CD4-positive, alpha-beta T cell treated with Interleukin-15 for 1 hour (primary cell): ENCODE measurements around the gene SLC26A6.
A peak's percentile ranks its signal among the peaks of the same experiment; 100 is the strongest.

Source experiments
- DNase-seq: peaks from one replicate; pipeline ENCODE4 v3.0.0-alpha.2; 2020

The SLC26A6 gene

DNA sequence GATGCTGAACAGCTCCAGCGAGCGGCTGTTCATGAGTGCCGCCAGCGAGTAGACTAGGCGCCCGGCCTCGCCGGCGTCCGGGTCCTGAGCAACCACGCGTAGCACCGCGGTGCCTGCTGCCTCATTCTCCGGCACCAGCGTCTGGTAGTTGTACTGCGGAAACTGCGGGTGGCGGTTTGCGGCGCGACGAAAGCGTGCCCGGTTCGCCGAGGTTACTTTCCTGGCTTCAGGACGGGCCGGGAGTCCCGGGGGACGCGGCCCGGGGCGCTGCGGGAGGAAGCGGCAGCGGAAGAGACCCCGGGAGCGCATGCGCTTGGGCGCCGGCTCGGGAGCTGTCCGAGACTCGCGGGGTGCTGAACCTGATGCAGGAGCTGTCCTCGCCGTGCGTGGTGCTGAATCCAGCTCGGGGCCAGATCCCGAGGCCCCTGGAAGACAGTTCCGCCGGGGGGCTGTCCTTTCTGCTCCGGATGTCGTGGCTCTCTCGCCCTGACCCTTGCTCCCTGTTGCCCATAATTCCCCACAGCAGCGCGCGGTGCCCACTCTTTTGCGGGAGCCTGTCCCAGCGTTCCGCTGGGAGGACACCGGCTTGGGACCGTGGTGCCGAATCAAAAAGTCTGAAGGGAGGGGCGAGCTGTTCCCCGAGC lies 26.4 kb upstream of the SLC26A6 start:
- DNase-seq: peak; percentile 59

DNA sequence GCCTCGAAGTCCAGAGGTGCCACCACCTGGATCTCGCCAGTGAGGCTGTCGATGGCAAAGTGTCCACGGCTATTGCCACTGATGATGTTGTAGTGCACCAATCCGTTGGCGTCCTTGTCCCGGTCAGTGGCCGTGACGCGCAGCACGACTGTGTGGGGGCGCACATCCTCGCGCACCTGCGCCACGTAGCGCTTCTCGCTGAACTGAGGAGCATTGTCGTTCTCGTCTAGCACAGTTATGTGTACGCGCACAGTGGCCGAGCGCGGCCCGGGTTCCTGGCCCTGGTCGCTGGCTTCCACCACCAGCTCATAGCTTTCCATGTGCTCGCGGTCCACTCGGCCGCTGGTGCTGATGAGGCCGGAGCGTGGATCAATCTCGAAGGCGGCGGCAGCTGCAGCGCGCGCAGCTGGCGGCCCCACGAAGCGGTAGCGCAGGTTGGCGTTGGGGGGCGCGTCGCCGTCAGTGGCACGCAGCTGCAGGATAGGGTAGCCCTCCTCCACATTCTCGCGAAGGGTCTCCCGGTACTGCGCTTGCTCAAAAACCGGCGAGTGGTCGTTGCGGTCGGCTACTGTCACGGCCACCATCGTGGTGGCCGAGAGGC lies 25.6 kb upstream of the SLC26A6 start:
- DNase-seq: no peak

DNA sequence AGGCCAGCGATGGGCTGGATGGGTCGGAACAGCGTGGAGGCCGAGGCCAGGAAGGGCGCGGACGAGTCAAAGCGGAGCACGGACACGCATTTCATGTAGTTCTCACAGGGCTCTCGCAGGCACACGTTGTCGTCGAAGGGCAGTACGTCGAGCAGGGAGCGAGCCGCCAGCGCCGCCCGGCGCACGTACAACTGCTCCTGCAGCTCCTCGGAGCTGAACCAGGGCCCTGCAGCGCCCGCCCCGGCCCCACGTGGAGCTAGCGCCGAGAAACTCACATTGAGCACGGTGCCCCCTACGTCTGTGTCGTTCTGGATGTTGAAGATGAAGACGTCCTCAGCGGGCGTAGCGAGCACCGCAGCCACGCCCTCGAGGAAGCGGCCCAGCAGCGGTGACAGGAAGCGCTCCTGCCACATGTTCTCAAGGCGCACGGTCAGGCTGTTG lies 21.6 kb upstream of the SLC26A6 start:
- peak; percentile 25 for DNase-seq

DNA sequence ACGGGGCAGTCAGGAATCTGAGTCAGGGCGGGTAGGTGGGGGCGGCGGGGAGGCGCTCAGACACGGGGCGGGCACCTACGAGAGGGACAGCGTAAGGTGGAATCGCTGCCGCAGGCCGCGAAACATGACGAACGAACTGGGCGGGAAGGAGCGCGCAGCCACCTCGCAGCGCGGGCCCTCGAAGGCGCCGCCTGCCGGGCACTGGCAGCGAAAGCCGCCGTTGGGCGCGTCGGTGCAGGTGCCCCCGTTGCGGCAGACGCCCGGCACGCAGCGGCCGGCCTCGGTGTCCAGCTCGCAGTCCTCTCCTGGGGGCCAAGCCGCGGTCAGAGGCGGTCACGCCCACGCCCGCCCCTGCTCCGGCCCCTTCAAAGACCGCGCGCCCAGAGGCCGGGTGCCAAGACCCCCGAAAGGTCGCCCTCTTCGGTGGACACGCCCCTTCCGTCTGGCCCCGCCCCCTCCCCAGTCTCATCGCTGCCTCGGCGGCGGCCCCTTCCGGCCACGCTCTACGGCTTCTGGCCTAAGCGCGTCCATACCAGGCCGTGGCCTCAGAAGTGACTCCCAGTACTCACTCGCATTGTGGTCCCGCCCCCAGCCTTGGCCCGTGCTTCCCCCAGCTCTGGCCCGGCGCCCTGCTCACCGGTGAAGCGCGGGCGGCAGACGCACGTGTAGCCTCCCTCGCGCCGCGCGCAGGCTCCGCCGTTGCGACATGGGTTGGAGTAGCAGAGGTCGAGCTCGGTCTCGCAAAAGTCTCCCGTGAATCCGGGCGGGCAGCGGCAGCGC lies 21.0 kb upstream of the SLC26A6 start:
- DNase-seq: peak; percentile 85

DNA sequence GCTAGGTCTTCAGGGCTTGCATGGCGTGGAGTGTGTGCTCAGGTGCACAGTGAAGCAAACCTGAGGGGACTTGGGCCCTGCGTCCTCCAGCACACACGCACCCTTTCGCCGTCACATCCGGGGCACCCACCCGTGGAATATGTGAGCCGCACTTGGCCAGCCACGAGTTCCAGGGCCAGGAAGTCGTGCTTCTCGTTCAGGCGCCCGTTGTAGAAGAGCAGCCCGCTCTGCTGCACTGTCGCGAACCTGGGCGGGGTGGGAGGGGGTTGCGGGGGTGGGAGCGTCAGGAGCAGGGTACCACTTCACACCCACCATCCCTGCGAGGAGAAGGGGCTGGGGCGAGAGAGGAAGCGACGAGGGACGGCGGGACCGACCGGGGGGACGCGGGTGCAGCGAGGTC lies 20.3 kb upstream of the SLC26A6 start:
- DNase-seq: peak; percentile 39

DNA sequence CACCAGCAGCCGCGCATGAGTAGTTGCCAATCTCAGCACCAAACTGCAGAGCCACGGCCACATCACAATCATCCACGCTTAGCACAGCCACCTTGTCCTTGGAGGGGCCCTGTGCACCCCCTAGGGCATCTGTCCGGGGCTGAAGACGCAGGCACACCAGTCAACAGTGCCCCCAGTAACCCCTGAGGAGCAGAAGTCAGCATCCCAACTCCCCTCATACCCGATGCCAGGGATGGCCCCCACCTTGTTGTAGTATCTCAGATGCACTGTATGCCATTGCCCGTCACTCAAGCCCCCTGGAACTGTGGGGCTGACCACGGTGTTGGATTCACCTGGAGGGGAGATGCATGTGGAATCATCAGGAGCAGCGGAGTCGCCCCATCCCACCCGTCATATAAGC lies 19.8 kb upstream of the SLC26A6 start:
- DNase-seq: no peak

DNA sequence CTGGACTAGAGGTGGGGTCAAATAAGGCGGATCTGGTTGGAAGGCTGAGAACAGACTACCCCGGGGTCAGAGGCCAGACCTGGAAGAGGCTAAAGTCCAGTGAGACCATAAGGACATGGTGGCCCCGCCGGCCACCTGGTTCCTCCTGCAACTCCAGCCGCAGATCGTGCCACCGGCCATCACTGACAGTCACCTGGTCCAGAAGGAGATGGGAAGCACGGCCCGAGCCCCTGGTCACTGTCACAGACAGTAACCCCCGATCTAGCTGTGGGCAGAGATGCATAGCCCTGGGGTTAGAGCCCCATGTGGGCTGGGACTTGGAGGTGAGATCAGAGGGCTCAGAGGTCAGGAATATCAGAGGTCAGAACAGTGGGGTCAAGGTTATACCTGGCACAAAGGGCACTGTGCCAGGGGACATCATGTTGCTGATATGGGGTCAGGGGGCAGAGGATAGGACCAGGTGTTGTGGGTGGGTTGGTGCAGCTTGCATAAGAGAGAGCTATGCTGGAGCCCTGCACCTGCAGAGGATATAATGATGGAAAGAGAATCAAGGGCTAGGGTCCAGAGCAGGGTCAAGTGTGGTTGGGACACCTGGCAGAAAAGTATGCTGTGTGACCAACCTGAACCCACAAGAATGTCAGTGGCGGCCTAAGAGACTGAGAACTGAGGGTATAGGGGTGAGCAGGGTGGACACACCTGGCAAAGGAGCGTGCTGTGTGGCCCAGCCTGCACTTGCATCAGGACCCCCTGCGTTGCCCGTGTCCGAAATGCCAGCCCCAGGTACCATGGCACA lies 17.9 kb upstream of the SLC26A6 start:
- no peak for DNase-seq

DNA sequence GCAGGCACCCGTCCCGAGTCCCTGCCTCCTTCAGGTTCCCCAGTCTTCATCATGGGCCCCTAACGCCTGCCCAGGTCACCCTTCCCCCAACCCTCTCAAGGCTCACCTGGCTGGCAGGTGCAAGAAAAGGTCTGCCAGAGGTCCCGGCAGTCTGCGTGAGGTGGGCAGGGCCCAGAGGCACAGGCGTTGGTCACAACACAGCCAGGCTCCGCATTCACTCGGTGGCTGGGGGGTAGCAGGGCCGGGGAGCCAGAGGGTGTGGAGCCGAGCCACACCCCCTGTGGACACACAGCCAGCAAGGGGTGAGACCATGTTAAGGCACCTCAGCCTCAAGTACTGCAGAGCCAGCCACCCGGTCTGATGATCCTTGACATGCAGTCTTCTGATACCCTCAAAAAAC lies 16.5 kb upstream of the SLC26A6 start:
- DNase-seq: no peak

DNA sequence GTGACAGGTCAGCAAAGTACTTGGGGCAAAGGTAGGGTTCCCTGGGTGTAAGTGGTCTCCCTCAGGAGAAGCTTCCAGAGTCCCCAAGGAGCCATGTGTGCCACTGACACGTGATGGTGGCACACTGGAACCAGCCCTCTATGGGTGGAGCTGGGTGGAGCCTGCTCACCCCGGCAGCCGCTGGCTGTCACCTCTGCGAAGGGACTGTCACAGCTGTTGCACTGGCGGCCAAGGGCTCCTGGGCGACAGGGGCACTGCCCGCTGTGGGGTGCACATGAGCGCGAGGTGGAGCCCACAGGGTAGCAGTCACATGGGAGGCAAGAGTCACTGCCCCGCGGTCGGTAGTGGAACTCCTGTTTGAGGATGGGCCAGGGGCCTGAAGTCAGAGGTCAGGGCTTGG lies 15.5 kb upstream of the SLC26A6 start:
- no peak for DNase-seq

DNA sequence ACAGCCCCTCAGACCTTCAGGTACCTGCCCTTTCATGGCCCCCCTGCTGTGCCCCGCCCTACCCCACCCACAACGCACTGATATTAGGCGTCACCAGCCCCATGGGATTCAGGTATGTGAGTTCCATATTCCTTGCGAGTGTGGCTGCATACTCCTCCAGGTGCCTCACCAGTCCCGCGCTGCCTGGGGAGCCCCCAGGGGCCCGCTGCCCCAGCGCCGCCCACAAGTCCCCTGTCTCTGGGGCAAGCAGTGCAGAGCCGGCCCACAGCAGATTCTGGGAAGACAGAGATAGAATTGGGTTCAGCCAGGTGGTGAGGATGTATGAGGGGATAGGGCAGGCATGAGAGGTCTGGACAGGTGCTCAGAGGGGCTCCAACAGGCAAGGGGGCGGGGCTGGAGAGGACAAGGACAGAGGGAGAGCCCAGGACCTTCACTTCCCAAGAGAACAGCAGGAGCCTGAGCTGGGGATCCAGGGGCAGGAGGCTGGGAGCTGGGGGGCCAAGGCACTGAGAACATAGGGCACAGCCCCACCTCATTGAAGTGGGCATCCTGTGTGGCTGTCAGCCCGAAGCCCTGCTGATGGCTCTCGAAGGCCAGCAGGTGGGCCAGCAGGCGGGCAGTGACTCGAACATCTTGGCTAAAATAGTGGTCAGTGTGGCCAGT lies 13.1 kb upstream of the SLC26A6 start:
- no peak for DNase-seq

DNA sequence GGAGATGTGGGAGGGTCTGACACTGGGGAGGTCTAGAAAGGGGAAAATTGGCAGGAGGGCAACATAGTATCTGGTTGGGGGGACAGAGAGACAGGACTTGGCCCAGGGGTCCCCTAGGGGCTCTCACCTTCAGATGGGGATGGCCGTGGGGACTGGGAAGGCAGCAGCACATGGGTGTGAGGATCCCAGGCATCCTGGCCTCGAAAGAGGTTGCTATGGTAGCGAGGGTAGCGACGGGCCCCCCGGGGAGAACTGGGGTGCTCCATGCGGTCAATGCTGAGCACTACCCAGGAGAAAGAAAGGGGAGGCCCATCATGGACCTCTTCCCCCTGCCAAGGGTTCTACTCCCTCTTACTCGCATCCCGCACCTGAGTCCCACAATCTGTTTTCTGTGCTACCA lies 12.5 kb upstream of the SLC26A6 start:
- no peak for DNase-seq

DNA sequence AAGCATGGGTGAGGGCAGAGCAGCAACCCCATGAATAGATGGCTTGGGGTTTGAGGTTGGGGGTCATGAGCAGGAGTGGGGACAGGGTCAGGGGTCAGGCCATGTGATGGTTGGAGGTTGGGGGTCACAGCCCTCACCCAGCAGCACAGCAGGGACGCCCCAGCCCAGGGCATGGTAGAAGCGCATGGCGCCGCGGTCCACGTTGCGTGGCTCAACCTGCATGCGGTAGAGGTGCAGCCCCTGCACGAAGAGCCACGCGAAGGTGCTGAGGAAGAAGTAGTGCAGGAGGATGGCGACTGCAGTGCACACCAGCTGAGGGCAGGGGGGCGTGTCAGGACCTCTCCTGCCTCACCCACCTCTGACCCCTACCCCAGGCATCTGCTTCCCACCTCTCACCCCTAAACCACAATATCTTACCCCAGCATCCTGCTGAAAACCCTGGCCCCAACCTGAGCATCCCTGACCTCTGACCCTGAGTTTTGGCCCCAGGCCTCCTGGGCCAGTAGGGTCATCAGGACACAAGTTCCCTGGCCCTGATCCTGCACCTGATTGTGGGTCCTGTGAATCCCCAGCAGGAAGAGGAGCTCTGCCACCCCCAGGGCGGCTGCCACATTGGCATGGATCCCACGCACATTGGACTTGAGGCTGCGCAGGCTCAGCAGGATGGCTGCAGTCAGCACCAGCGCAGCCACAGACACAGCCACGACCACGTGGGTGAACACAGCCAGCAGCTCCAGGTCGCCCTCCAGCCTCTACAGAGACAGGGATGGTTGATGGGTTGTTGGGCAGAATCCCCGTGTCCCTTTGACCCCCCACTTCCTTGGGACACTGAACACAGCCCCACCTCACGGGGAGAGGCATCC lies 9.9 kb upstream of the SLC26A6 start:
- DNase-seq: no peak

DNA sequence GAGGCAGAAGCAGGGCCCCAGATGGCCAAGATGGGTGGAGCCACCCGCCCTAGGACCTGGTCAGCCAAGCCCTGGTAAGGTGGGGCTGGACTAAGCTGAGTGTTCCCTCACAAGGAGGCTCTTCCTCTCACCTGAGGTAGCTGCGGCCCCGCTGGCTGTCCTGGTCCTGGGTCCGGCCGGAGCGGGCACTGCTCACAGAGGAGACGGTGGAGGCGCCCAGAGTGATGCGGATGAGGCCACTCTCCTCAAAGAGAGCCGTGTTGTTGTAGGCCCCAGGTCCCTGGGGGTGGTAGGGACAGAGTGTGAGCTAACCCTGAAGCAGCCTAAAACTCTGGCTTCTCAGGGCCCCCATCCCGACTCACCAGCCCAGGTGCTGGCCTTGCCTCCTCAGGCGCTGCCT lies 7.3 kb upstream of the SLC26A6 start:
- no peak for DNase-seq

DNA sequence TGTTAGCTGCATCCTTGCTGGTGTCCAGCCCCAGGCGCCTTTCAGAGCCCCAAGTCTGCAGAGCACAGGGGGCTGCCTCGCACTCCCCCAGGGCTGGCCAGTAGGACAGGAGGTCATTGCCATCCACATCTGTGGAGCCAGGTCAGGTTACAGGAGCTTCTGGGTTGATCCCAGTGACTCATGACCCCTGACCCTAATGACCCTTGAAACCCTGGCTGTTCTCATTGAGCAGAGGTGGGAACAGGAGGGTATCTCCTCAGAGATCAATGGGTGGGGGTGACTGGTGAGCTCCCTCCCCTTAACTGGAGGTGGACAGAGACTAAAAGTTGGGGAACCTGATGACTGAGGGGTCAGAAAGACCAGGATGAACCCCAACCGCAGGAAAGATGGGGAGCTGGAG lies 6.1 kb upstream of the SLC26A6 start:
- DNase-seq: no peak

DNA sequence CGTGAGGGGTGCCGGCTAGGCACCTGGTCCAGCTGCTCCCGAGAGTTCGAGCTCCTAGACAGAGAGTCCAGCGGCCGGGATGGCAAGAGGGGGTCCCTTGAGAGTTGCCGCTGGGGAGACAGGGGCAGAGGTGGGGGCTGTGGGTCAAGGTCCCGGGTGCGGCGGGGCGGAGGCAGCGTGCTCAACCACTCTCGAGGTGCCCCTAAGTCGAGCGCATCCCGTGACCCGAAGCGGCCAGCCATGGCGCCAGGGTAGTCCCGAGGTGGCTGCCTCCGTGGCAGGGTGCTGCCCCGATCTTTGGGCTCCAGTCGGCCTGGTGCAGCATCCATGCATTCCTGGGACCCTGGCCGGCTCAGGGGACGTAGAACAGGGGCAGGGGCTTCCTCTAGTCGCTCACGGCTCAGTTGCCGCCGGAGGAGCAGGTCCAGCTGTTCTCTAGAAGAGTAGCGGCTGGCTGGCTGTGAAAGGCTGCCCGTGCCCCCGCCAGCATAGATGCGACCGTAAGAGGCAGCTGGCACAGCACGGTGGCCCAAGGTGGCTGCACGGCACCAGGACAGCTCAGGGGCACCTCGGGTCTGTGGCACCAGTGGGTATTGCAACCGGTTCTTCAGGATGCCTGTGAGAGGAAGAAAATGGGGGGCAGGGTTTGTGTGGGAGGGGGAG lies 4.8 kb upstream of the SLC26A6 start:
- no peak for DNase-seq

DNA sequence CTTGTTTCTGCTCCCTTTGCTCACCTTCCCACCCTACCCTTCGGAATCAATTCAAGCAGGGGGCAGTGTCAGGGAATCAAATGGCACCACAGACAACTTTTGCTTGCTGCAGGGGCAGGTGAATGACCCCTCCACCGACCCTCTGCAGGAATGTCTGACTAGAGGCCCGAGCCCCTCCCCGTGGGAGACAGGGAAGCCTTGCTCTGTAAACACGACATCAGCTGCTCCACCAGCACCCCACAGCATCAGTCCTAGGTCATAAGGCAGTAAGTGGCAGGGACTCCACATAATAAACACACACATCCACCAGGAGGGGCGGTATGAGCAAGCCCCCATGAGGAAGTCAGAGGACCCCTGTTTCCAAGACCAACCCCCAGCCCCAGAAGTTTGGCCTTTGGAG lies 2.0 kb upstream of the SLC26A6 start:
- DNase-seq: no peak

DNA sequence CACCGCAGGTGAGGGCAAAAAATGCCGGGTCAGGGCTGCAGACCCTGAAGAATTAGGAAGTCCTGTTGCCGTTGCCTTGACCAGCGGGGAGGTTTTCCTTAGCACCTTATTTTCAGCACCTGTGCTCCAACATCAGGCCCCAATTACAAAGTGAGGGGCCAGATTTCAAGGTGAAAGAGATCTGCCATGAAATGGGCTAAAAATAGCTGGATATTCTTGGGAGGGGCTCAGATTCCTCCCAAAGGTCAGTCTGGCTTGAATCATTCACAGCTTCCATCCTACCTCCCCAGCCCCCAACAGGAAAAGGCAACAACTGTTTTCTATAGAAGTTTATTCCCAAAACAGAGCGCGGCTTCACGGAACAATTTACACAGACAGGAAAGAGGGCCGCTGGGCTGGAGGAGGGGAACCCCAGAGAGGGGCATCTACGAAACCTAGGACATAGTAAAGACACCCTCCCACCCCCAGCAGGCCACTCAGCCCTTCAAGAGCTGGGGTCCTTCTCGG lies 941 bp upstream of the SLC26A6 start:
- DNase-seq: no peak

DNA sequence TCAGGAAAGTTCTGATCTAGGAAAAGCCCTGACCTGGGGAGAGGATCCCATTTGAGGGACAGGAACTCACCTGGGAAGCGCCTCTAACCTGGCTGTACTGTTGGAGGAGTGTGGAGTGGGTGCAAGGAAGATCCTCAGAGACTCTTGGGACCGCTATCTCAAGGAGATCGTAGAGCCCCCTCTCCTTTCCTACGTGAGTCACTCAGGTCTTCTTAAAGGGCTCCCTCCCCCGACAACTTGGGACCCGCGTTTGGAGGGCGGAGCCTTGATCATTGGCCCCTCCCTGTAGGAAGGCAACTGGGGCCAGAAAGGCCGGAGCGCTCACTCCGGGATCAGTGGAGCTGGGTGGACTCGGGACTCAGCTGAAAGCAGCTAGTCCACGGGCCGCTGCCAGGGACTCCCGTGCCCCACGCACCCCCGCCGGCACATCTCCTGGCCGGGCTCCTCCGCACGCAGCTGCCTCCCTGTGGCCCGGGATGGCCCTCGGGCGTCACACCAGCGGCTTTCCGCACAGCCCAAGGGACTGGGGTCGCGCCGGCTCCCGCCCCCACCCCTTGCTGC lies 520 bp downstream of the SLC26A6 start:
- no peak for DNase-seq

DNA sequence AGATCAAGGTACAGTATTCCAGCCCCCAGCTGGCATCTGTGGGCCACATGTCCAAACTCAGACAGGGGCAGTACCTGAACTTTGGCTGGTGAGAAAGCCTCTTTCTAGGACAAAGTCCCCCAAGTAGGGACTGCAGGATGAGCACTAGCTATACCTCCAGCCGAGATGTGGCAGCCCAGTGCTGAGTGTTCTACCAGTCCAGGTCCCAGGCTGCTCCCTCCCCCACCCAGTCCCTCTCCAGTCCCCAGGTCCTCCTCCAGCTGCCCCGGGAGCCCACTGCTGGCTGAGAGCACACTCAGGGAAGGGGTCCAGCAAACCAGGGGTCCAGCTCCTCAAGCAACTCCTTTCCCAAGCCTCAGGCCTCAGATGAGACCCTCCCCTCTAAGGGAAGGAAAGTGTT lies 1.5 kb downstream of the SLC26A6 start:
- no peak for DNase-seq

DNA sequence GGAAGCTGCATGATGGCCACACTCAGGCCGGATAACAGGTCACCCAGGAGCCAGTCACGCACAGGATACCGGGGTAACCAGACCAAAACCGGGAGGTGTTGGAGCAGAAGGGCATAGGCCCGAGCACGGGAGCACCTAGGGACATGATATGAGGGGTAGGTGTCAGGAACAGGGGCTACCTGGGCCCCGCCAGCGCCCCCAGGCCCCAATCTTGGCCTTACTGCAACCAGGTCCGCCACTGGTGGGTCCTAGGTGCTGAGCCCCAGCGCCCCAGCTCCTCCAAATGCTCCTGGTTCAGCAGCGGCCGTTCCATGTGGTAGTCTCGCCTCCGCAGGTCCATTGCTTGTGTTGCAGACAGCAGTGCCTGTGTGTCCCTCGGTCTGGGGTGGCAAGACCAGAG lies 2.0 kb downstream of the SLC26A6 start:
- DNase-seq: no peak
